Progenitor cell of endocrine pancreas (in vitro differentiated cells): Measurements from ENCODE around the gene ABCF2. TPM values are rescaled to one million over a fixed set of nuclear protein-coding genes. Genes with fewer than 3 reads are reported as not detected.

ENCODE experiments used
- DNase-seq: peaks from one replicate; pipeline ENCODE4 v3.0.0; 2021; ENCODE audit warnings: low spot score; ENCODE audit not compliant: unreplicated experiment
- H3K27ac Mint-ChIP-seq: 2 replicates; pipeline ENCODE4 v1.8.0; 2021; ENCODE audit warnings: mild to moderate bottlenecking, moderate library complexity, mixed read lengths
- H3K27me3 Mint-ChIP-seq: 2 replicates; pipeline ENCODE4 v1.8.0; 2021; ENCODE audit warnings: mixed read lengths
- H3K36me3 Mint-ChIP-seq: 2 replicates; pipeline ENCODE4 v1.8.0; 2022; ENCODE audit warnings: mixed read lengths; ENCODE audit not compliant: insufficient read depth
- H3K4me1 Mint-ChIP-seq: 2 replicates; pipeline ENCODE4 v1.8.0; 2021; ENCODE audit warnings: low read depth, mixed read lengths
- H3K4me3 Mint-ChIP-seq: 2 replicates; pipeline ENCODE4 v1.8.0; 2021; ENCODE audit warnings: low read depth, mild to moderate bottlenecking, moderate library complexity, mixed read lengths
- H3K9me3 Mint-ChIP-seq: 2 replicates; pipeline ENCODE4 v1.8.0; 2021; ENCODE audit warnings: low read depth, mixed read lengths
- CTCF ChIP-seq: fragments of 200-600 bp; sonication (generic); IDR thresholded peaks from one replicate; pipeline ENCODE4 v1.5.0; 2021; ENCODE audit warnings: antibody characterized with exemption, mild to moderate bottlenecking; ENCODE audit not compliant: unreplicated experiment
- total RNA-seq: library from RNA; stranded (reverse); gene quantifications from 2 replicates; pipeline ENCODE4 v1.2.1, GENCODE V29; 2021

ABCF2 gene
- total RNA-seq, 1 donor from 2014 or later = 55.1 TPM

DNA sequence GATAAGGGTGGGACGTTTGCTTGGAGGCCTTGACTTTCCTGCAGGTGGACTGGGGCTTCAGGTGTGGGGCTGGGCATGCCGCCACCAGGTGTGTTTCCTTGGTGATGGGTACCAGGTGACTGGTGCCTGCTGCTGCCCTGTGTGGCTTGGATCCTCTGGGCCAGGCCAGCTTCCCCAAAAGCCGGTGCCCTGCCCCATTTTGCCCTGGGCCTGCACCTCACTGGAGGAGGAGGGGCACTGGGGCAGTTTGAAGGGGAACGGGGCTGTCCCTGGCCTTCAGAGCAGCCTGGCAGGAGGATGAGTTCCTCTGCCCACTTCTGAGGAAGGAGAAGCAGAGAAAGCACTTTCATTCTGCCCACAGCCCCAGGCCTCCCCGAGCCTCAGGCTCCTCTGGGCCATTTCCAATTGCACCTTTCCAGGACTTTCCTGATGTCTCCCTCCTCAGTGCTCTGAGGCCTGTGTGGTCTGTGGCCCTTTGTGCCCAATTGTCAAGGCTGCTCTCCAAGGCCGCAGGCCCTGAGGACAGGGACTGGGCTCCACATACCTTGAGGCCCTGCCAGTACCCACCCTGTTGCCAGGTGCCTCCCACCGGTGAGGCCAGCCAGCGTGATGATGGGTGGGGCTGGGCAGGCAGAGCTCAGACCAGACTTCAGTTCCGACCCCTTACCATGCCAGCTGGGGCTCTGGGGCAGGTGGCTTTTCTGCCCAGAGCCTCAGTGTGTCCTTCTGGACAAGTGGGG, 46.8 kb upstream of the ABCF2 start:
- no peak for TF ChIP-seq CTCF
- Mint-ChIP-seq H3K27me3 (peaks cover 46% of the 10 kb centered on the region), H3K9me3 (no peaks in the 10 kb centered on the region), H3K4me1 (peaks cover 2% of the 10 kb centered on the region), H3K27ac (no peak overlapping the region), H3K36me3 (no peaks in the 10 kb centered on the region), H3K4me3 (no peak overlapping the region)
- DNase-seq = no peak

DNA sequence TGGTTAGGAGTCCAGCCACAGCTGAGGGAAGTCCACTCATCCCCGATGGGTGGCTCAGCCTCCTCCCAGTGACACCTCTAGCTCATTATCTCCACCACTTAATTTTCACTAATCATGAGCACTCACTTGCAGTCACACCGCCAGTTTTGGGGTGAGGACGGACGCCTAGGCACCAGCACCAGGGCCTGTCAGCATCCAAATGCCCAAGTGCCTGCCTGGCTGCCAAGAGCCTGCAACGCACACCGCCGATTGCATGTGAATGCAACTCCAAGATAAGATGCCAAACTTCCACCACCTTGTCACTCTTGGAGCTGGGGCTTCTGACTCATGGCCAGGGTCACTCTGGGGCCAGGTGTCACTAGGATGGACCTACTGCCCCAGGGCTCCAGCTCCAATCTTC, 45.9 kb upstream of the ABCF2 start:
- Mint-ChIP-seq H3K4me1 (peaks cover 2% of the 10 kb centered on the region), H3K9me3 (no peaks in the 10 kb centered on the region), H3K27me3 (peaks cover 41% of the 10 kb centered on the region), H3K27ac (no peak overlapping the region), H3K36me3 (no peaks in the 10 kb centered on the region), H3K4me3 (no peak overlapping the region)
- no peak for DNase-seq
- no peak for TF ChIP-seq CTCF

DNA sequence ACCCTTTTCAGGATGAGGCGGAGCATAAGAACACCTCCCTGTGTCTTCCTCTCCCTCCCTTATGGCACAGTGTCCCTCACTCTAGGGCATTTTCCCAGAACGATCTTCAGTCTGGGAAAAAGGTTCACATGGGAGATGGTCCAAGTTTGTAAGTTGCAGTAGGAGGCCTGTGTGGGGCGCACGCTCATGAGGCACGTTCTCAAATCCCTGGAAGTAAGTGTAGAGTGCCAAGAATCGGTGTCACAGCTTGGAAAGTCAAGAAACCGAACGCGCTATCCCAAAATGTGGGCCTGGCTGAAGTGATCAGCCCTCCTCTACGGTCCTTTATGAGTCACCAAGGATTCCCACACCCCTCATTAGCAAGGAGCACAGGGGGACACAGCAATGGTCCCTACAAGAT, 45.4 kb upstream of the ABCF2 start:
- H3K36me3 Mint-ChIP-seq = no peaks in the 10 kb centered on the region
- H3K9me3 Mint-ChIP-seq = no peaks in the 10 kb centered on the region
- H3K27ac Mint-ChIP-seq = no peak overlapping the region
- peaks cover 38% of the 10 kb centered on the region for H3K27me3 Mint-ChIP-seq
- no peak for TF ChIP-seq CTCF
- H3K4me1 Mint-ChIP-seq = peaks cover 2% of the 10 kb centered on the region
- no peak overlapping the region for H3K4me3 Mint-ChIP-seq
- DNase-seq = no peak

DNA sequence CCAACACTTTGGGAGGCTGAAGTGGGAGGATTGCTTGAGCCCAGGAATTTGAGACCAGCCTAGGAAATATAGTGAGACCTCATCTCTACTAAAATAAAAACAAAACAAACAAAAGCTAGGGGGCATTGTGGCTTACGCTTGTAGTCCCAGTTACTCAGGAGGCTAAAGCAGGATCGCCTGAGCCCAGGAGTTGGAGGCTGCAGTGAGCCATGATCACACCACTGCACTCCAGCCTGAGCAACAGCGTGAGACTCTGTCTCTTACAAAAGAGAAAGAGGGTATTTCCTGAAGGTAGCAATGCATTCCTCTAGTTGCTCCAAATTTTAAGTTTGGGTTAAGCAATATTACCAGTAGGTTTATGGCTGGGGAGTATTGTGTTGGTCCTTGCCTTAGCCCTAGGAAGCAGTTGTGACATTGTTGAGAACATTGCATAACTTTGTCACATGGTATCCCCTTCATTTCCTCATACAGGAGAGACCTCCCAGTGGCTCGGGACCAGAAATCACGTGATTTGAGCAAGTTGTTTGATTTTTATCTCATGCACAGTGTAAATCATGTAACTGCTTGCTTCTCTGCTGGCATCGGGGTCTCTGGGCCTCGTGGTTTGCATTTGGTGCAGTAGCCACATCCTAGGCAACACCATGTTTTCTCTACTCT, 44.8 kb upstream of the ABCF2 start:
- H3K4me1 Mint-ChIP-seq = no peaks in the 10 kb centered on the region
- no peak overlapping the region for H3K4me3 Mint-ChIP-seq
- no peak for TF ChIP-seq CTCF
- H3K9me3 Mint-ChIP-seq = no peaks in the 10 kb centered on the region
- no peak overlapping the region for H3K27ac Mint-ChIP-seq
- DNase-seq = no peak
- H3K27me3 Mint-ChIP-seq = peaks cover 37% of the 10 kb centered on the region
- no peaks in the 10 kb centered on the region for H3K36me3 Mint-ChIP-seq

DNA sequence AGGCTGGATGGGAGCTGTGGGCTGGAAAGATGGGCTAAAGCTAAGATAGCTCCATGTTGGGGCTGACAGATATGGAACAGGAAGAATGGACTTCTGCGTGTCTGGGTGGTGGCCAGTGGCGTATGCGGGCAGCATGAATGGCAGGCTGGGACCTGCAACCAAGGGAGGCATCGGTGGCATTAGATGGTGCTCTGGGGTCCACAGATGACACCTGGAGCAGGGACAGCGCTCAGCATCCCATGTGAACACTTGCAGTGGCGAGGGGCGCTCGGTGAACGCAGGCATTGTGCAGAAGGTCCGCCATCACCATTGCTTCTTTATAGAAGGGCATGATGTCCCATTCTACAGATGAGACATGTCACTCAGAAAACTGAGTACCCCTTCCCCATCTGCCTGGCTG, 42.5 kb upstream of the ABCF2 start:
- TF ChIP-seq CTCF = no peak
- no peak for DNase-seq
- no peak overlapping the region for H3K27ac Mint-ChIP-seq
- H3K4me1 Mint-ChIP-seq = no peaks in the 10 kb centered on the region
- no peak overlapping the region for H3K4me3 Mint-ChIP-seq
- H3K36me3 Mint-ChIP-seq = no peaks in the 10 kb centered on the region
- peaks cover 23% of the 10 kb centered on the region for H3K27me3 Mint-ChIP-seq
- no peaks in the 10 kb centered on the region for H3K9me3 Mint-ChIP-seq
